KOPT-K1 (cell line): ENCODE results near the gene CAPN8.
"Not testable (repeated sequence)": the region's sequence is repeated elsewhere in the genome, so short reads cannot be mapped to it uniquely, and the experiment has no call there.

ENCODE experiments used
- H3K27ac ChIP-seq: fragments of 200-600 bp; sonication (generic); 2 replicates; pipeline ENCODE4 v1.5.1; 2016; ENCODE audit warnings: antibody characterized with exemption, mild to moderate bottlenecking, low read depth, low read length; ENCODE audit not compliant: poor library complexity, severe bottlenecking
- H3K36me3 ChIP-seq: fragments of 200-600 bp; sonication (generic); 2 replicates; pipeline ENCODE4 v1.5.1; 2017; ENCODE audit warnings: antibody characterized with exemption, mild to moderate bottlenecking, low read length, moderate library complexity; ENCODE audit not compliant: insufficient read depth
- H3K9me3 ChIP-seq: fragments of 200-600 bp; sonication (generic); 2 replicates; pipeline ENCODE4 v1.5.1; 2017; ENCODE audit warnings: antibody characterized with exemption, low read length, mild to moderate bottlenecking; ENCODE audit not compliant: insufficient read depth, poor library complexity, severe bottlenecking

The CAPN8 gene

DNA sequence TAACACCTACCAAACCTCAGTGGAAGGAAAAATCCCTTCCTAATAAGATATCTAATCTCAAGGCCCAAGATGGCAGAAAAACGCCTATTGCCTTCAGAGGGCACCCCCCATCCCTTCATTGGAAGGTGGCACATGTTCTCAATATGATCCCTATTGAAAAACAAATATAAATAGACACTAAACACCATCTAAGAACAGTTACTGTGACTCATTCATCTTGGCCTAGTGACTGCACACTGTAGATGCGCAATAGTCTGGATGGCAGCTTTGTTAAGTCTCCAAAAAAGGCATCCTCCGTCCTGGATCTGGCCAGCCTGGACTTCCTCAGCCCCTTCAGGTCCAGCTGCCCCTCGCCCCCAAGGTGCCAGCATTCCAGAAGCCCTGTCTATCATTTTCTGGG, 121.9 kb downstream of the CAPN8 start:
- no peaks in the 10 kb centered on the region for H3K9me3 ChIP-seq
- no peak overlapping the region for H3K27ac ChIP-seq
- no peaks in the 10 kb centered on the region for H3K36me3 ChIP-seq

DNA sequence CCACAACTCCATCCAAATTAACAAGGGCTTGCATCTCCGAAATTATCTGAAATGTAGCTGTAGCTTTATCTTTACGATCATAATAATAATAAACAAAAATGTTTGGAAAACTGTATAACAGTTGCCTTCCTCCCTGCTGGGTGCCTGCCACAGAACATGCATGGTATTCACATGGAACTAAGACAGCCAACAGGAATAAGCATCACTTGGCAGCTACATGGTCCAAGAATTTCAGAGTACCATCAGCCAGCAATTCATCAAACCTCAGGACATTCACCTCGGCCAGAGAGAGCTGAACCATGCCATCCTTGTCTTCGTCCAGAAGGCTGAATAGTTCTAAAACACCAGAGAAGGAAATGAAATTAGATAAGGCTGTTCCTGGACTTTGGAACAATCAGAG, 122.7 kb downstream of the CAPN8 start:
- no peaks in the 10 kb centered on the region for H3K9me3 ChIP-seq
- no peak overlapping the region for H3K27ac ChIP-seq
- no peaks in the 10 kb centered on the region for H3K36me3 ChIP-seq

DNA sequence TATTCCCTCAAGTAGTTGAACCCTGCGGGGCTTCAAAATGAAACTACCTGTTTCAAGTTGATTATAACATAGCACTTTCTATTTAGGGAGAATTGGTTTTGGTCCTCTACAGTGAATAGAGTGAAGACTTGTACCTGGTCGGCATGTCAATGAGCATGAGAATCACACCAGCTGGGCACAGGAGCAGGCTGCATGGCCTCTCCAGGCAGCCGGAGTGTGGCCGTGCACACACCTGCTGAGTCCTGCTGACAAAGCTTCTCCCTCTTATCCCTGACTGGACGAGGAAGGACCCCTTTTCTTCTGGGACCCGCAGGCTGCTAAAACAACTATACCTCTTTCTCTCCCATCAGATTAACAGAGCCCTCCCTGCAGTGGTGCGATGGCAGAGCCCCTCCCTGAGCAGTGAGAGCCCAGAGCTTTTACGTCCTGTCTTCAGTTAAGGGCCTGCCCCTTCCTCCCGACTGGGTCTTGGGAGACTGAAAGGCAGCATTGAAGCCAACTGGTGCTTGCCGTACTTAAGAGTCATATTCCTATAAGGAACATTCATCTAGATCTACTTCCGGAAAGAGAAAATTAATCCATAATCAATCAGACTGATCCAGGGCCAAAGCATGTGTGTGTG, 124.9 kb downstream of the CAPN8 start:
- H3K27ac ChIP-seq = no peak overlapping the region
- no peaks in the 10 kb centered on the region for H3K9me3 ChIP-seq
- H3K36me3 ChIP-seq = no peaks in the 10 kb centered on the region

DNA sequence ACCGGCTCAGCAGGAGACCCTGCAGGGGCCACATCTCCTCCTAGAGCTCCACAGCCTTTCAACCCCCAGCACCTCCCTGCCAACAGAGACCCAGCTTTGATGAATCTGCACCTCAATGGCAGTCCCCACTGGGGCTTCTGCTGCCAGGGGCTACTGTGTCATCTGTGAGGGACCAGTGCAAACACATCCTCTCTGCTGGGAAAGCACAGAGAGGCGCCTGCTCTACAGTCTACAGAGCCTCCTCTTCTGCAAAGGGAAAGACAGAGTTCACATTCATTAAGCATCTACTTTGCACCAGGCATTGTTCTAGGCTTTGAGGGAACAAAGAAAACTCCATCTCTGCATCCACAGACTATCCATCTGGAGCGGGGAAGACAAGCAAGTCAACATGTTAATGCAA, 125.8 kb downstream of the CAPN8 start:
- H3K27ac ChIP-seq = no peak overlapping the region
- H3K9me3 ChIP-seq = no peaks in the 10 kb centered on the region
- no peaks in the 10 kb centered on the region for H3K36me3 ChIP-seq

- no peak overlapping the region for H3K27ac ChIP-seq
- H3K9me3 ChIP-seq = no peaks in the 10 kb centered on the region
- H3K36me3 ChIP-seq = no peaks in the 10 kb centered on the region
Observed at GRCh38 chr1:223538981-223539380, 126.5 kb downstream of the CAPN8 start.

DNA sequence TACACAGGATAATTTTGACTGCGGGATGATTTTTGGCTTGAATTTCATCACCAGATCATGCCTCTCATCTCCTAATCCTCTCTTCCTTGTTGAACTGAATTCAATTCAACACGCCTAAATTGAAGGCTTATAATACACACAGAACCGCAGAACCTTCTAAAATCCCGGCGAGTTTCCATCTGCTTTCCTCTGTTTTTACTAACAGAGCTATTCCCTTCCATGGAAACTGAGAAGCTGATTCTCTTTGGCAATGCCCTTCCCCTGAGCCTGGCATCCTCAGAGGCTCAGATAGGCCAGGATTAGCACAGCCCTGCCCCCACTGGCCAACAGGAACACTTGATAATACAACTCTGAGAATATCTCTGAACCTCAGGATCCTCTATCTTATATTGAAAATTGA, 130.2 kb downstream of the CAPN8 start:
- Histone ChIP-seq H3K27ac (no peak overlapping the region), H3K36me3 (no peaks in the 10 kb centered on the region), H3K9me3 (no peaks in the 10 kb centered on the region)

- Histone ChIP-seq H3K36me3 (no peaks in the 10 kb centered on the region), H3K9me3 (no peaks in the 10 kb centered on the region), H3K27ac (no peak overlapping the region)
Observed at GRCh38 chr1:223534677-223535076, 130.8 kb downstream of the CAPN8 start.

DNA sequence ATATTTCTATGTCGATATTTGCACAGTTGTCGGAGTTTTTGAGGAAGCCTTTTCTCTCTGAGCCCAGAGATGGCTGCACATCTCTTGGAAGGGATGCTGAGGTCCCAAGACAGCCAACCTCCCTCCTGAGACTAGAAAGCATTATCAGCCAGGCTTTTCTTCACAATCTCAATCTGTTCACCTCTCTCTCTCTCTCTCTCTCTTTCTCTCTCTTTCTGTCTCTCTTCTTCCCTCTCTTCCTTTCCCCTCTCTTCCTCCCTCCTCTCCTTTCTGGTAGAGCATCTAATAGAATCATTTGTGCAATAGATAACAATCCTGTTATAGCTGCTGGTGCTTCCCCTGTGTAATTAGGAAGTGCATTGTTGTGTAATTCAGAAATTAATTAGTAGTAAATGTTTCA, 131.8 kb downstream of the CAPN8 start:
- Histone ChIP-seq H3K27ac (no peak overlapping the region), H3K36me3 (no peaks in the 10 kb centered on the region), H3K9me3 (no peaks in the 10 kb centered on the region)

- Histone ChIP-seq H3K9me3 (no peaks in the 10 kb centered on the region), H3K36me3 (no peaks in the 10 kb centered on the region)
Observed at GRCh38 chr1:223531742-223532341, 133.7 kb downstream of the CAPN8 start.

DNA sequence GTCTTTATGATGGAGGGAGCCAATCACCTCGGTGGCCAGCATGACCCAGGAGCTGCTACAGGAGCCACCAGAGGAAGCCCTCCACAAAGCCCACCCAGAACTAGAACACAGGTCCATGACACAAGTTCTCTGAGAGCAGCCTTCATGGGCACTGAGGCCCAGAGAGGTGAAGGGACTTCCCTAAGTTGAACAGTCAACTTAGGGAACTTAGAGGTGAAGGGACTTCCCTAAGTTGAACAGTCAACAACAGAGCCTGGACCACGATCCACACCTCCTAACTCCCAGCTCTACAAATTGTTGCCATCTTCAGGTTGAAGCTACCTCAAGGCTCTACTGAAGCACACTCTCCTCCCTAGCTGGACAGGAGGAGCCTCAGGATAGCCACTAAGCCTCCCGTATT, 139.5 kb downstream of the CAPN8 start:
- H3K9me3 ChIP-seq = no peaks in the 10 kb centered on the region
- no peaks in the 10 kb centered on the region for H3K36me3 ChIP-seq
- H3K27ac ChIP-seq = no peak overlapping the region

More at GRCh38 chr1:223531742-223532341, 133.7 kb downstream of the CAPN8 start:
- no peak overlapping the region for H3K27ac ChIP-seq

- H3K9me3 ChIP-seq = no peaks in the 10 kb centered on the region
- H3K36me3 ChIP-seq = no peaks in the 10 kb centered on the region
- no peak overlapping the region for H3K27ac ChIP-seq
Observed at GRCh38 chr1:223525546-223525945, 140.0 kb downstream of the CAPN8 start.

DNA sequence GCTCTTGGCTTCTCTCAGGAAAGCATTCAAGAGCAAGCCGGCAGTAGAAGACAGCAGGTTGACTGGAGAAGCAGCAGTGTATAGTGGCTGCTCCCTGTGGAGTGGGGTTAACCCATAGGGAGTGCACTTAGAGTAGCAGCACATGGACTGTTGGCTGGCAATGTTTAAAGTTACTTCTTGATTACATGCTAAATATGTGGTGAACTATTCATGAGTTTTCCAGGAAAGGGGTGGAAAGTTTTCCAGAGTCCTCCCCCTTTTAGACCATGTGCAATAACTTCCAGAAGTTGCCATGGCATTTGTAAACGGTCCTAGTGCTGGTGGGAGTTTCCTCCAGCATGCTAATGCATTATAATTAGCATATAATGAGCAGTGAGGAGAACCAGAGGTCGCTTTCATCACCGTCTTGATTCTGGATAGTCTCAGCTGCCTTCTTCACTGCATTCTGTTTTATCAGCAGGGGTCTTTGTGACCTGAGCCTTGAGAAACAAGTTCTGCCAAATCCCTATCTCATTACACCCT, 140.5 kb downstream of the CAPN8 start:
- Histone ChIP-seq H3K9me3 (no peaks in the 10 kb centered on the region), H3K36me3 (no peaks in the 10 kb centered on the region), H3K27ac (no peak overlapping the region)

GRCh38 chr1:223521150-223521549, 144.4 kb downstream of the CAPN8 start:
- no peak overlapping the region for H3K27ac ChIP-seq
- H3K9me3 ChIP-seq = no peaks in the 10 kb centered on the region
- no peaks in the 10 kb centered on the region for H3K36me3 ChIP-seq

GRCh38 chr1:223520200-223520599, 145.3 kb downstream of the CAPN8 start:
- Histone ChIP-seq H3K36me3 (no peaks in the 10 kb centered on the region), H3K27ac (no peak overlapping the region), H3K9me3 (no peaks in the 10 kb centered on the region)

DNA sequence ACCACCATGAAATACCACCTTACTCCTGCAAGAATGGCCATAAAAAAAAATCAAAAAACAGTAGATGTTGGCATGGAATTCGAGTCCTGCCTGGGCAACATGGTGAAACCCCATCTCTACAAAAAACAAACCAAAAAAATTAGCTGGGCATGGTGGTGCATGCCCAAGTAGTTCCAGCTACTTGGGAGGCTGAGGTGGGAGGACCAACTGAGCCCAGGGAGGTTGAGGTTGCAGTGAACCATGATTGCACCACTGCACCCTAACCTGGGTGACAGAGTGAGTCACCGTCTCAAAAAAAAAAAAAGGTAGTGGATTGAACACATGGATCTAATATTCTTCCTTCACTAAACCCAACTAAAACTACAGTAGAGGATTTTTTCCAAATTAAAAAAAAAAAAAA, 146.4 kb downstream of the CAPN8 start:
- Histone ChIP-seq H3K9me3 (no peaks in the 10 kb centered on the region), H3K36me3 (no peaks in the 10 kb centered on the region), H3K27ac (no peak overlapping the region)

- H3K36me3 ChIP-seq, H3K9me3 ChIP-seq, H3K27ac ChIP-seq: not testable (repeated sequence)
Observed at GRCh38 chr1:223518553-223518952, 146.9 kb downstream of the CAPN8 start.
